ENCODE measurements around the gene RGS12. TPM values are rescaled to one million over a fixed set of nuclear protein-coding genes. Genes with fewer than 3 reads are reported as not detected.

Gene RGS12
- total RNA-seq, 1 donor from 2014 or later = 107 TPM

GRCh38 chr4:3338976-3339531 lies 46.2 kb downstream of the RGS12 start:
- no peak for DNase-seq
- H3K4me1 Mint-ChIP-seq (ENCODE audit: low read depth, unreplicated experiment) = peaks cover 27% of the 10 kb centered on the region

GRCh38 chr4:3339577-3339976 lies 46.8 kb downstream of the RGS12 start:
- Mint-ChIP-seq H3K4me1 (ENCODE audit: low read depth, unreplicated experiment) (peaks cover 29% of the 10 kb centered on the region), H3K9me3 (ENCODE audit: unreplicated experiment) (peaks cover 10% of the 10 kb centered on the region), H3K36me3 (ENCODE audit: unreplicated experiment) (peaks cover 9% of the 10 kb centered on the region), H3K27me3 (ENCODE audit: unreplicated experiment) (peaks cover 8% of the 10 kb centered on the region), H3K4me3 (ENCODE audit: unreplicated experiment) (no peak overlapping the region), H3K27ac (ENCODE audit: unreplicated experiment) (peak overlapping the region; percentile 13)
- no peak for TF ChIP-seq CTCF (IDR thresholded peaks at IDR 0.05; ENCODE audit: partially characterized antibody, unreplicated experiment)
- DNase-seq = no peak

More at GRCh38 chr4:3338976-3339531, 46.2 kb downstream of the RGS12 start:
- Mint-ChIP-seq H3K27me3 (ENCODE audit: unreplicated experiment) (peaks cover 8% of the 10 kb centered on the region), H3K27ac (ENCODE audit: unreplicated experiment) (peak overlapping the region; percentile 13), H3K36me3 (ENCODE audit: unreplicated experiment) (peaks cover 9% of the 10 kb centered on the region), H3K9me3 (ENCODE audit: unreplicated experiment) (peaks cover 10% of the 10 kb centered on the region), H3K4me3 (ENCODE audit: unreplicated experiment) (no peak overlapping the region)
- no peak for TF ChIP-seq CTCF (IDR thresholded peaks at IDR 0.05; ENCODE audit: partially characterized antibody, unreplicated experiment)

DNA sequence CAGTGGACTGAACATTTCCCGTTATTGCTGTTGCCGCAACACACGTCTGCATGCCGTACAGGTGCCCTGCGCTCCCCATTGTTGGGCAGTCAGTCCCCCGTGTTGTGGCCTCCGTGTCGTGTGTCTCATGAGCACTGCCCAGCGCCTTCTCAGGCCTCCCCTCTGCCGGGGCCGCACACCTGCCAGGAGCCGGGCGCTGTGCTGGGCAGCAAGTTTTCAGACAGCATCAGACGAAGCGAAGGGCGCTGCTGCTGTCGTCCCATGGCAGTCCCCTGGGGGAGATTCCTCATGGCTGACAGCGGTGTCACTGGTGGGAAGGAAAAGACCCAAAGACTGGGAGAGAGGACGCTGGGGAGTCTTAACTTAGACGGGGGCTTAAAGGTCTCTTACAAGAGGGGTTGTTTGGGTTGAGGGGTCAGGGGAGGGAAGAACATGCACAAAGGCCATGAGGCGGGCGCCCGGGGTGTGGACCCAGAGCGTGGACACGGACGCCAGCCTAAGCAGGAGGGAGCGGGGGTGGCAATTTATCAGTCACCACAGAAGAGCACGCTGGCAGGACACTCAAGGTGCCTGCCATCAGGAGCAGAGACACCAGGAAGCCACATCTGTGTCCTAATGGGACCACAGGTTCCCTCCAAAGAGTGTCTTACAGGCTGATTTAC lies 47.3 kb downstream of the RGS12 start:
- Mint-ChIP-seq H3K9me3 (ENCODE audit: unreplicated experiment) (peaks cover 10% of the 10 kb centered on the region), H3K4me1 (ENCODE audit: low read depth, unreplicated experiment) (peaks cover 23% of the 10 kb centered on the region), H3K36me3 (ENCODE audit: unreplicated experiment) (peaks cover 9% of the 10 kb centered on the region), H3K27ac (ENCODE audit: unreplicated experiment) (no peak overlapping the region), H3K4me3 (ENCODE audit: unreplicated experiment) (peak overlapping the region; percentile 34), H3K27me3 (ENCODE audit: unreplicated experiment) (peaks cover 8% of the 10 kb centered on the region)
- DNase-seq = no peak
- TF ChIP-seq CTCF (IDR thresholded peaks at IDR 0.05; ENCODE audit: partially characterized antibody, unreplicated experiment) = no peak

- no peak for TF ChIP-seq CTCF (IDR thresholded peaks at IDR 0.05; ENCODE audit: partially characterized antibody, unreplicated experiment)
- no peak for DNase-seq
- Mint-ChIP-seq H3K4me3 (ENCODE audit: unreplicated experiment) (peak overlapping the region; percentile 34), H3K27me3 (ENCODE audit: unreplicated experiment) (peaks cover 8% of the 10 kb centered on the region), H3K27ac (ENCODE audit: unreplicated experiment) (no peak overlapping the region), H3K9me3 (ENCODE audit: unreplicated experiment) (peaks cover 10% of the 10 kb centered on the region), H3K4me1 (ENCODE audit: low read depth, unreplicated experiment) (peaks cover 20% of the 10 kb centered on the region), H3K36me3 (ENCODE audit: unreplicated experiment) (peaks cover 9% of the 10 kb centered on the region)
These were observed 47.9 kb downstream of the RGS12 start for GRCh38 chr4:3340700-3341083.

DNA sequence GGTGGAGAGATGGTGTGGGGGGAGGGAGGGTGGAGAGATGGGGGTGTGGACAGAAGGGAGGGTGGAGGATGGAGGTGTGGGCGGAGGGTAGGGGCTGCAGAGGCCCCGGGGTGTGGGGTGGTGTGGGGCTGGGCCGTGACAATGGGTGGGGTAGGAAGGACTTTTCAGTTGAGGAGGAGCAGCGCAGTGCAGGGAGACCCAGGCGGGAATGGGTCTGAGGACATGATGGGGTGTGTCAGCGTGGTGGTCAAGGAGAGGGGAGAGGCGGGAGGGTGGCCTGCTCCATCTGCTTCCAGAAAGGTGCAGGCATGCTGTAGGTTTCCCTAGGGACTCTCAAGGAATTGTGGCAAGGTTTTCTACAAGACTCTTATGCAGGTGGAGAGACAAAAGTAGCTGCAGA lies 48.9 kb downstream of the RGS12 start:
- Mint-ChIP-seq H3K9me3 (ENCODE audit: unreplicated experiment) (peaks cover 10% of the 10 kb centered on the region), H3K4me1 (ENCODE audit: low read depth, unreplicated experiment) (peaks cover 20% of the 10 kb centered on the region), H3K27ac (ENCODE audit: unreplicated experiment) (no peak overlapping the region), H3K27me3 (ENCODE audit: unreplicated experiment) (peaks cover 8% of the 10 kb centered on the region), H3K36me3 (ENCODE audit: unreplicated experiment) (peaks cover 8% of the 10 kb centered on the region), H3K4me3 (ENCODE audit: unreplicated experiment) (no peak overlapping the region)
- no peak for TF ChIP-seq CTCF (IDR thresholded peaks at IDR 0.05; ENCODE audit: partially characterized antibody, unreplicated experiment)
- no peak for DNase-seq
